ENCODE measurements around the gene RNF14. TPM values are rescaled to one million over a fixed set of nuclear protein-coding genes. Genes with fewer than 3 reads are reported as not detected.

Gene RNF14
- total RNA-seq, 1 donor from 2014 or later: 37.8 TPM

DNA sequence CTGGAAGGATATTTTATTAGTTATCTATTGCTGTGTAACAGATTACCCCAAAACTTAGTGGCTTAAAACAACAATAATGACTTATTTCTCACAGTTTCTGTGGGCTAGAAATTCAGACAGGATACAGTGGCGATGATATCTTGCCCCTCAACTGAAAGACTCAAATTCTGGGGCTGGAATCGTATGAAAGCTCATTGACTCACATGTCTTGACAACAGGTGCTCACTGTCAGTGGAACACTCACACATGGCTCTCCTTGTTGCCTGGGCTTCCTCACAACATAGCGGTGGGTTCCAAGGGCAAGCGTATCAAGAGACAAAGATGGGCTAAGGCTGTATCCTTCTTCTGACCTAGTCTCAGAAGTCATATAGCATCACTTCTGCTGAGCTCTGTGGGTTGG lies 47.7 kb downstream of the RNF14 start:
- Histone ChIP-seq H3K4me3 (no peak overlapping the region), H3K4me1 (peaks cover 22% of the 10 kb centered on the region), H3K36me3 (no peaks in the 10 kb centered on the region), H3K9me3 (no peaks in the 10 kb centered on the region), H3K27ac (no peak overlapping the region), H3K27me3 (no peaks in the 10 kb centered on the region)
- intact Hi-C loops (cut with DNase I): no loop called here
- TF ChIP-seq, protein P1, sequence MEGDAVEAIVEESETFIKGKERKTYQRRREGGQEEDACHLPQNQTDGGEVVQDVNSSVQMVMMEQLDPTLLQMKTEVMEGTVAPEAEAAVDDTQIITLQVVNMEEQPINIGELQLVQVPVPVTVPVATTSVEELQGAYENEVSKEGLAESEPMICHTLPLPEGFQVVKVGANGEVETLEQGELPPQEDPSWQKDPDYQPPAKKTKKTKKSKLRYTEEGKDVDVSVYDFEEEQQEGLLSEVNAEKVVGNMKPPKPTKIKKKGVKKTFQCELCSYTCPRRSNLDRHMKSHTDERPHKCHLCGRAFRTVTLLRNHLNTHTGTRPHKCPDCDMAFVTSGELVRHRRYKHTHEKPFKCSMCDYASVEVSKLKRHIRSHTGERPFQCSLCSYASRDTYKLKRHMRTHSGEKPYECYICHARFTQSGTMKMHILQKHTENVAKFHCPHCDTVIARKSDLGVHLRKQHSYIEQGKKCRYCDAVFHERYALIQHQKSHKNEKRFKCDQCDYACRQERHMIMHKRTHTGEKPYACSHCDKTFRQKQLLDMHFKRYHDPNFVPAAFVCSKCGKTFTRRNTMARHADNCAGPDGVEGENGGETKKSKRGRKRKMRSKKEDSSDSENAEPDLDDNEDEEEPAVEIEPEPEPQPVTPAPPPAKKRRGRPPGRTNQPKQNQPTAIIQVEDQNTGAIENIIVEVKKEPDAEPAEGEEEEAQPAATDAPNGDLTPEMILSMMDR (IDR thresholded peaks at IDR 0.05): no peak
- TF ChIP-seq POLR2A (IDR thresholded peaks at IDR 0.05) (no peak), POLR2AphosphoS5 (IDR thresholded peaks at IDR 0.05; ENCODE audit: insufficient read depth in 1 of 2, low read depth in 1 of 2) (no peak)
- no peak for DNase-seq (ENCODE audit: extremely low spot score in 2 of 2)

DNA sequence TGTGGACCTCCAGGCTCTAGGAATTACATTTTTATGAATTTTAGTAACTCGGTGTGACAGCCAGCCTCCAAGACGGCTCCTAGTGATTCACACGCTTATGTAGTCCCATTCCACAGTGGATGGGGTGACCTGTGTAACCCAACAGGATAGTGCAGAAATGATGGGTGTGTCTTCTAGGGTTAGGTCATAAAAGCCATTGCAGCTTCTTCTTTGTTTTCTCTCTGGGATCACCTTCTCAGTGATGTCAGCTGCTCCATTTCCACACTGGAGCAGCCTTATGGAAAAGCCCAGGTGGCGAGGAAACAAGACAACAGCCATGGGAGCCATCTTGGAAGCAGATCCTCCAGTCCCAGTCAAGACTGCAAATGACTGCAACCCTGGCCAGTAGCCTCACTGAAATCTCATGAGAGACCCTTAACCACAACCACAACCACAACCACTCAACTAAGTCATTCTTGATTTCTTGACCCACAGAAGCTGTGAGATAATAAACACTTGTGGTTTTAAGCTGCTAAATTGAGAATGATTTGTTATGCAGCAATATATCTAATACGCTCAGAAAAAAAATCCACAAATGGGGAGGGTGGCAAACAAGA lies 49.0 kb downstream of the RNF14 start:
- intact Hi-C loops (cut with DNase I): no loop called here
- Histone ChIP-seq H3K27ac (no peak overlapping the region), H3K4me3 (no peak overlapping the region), H3K36me3 (no peaks in the 10 kb centered on the region), H3K4me1 (peaks cover 14% of the 10 kb centered on the region), H3K27me3 (no peaks in the 10 kb centered on the region), H3K9me3 (no peaks in the 10 kb centered on the region)
- no peak for DNase-seq (ENCODE audit: extremely low spot score in 2 of 2)
- TF ChIP-seq POLR2A (IDR thresholded peaks at IDR 0.05): no peak
- TF ChIP-seq, protein P1 (IDR thresholded peaks at IDR 0.05): no peak
- no peak for TF ChIP-seq POLR2AphosphoS5 (IDR thresholded peaks at IDR 0.05; ENCODE audit: insufficient read depth in 1 of 2, low read depth in 1 of 2)

DNA sequence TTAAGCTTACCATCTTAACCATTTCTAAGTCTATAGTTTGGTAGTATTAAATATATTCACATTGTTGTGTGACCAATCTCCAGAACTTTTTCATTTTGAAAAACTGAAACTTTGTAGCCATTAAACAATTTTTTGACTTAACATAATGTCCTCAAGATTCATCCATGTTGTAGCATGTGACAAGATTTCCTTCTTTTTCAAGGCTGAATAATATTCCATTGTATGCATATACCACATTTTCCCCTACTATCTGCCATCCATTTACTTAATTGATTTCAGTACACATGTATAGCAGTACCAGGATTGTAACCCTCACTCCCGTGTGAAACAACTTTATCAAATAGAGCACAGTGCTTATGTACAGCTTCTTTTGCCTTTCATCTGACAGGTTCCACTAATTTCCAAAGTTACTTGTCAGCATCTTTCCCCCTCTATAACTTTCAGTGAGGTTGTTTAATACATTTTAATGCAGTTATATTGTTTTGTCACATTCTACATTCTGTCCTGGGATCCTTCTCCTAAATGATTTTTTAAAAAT lies 51.3 kb downstream of the RNF14 start:
- DNase-seq (ENCODE audit: extremely low spot score in 2 of 2): no peak
- intact Hi-C loops (cut with DNase I): no loop called here
- TF ChIP-seq POLR2A (IDR thresholded peaks at IDR 0.05): no peak
- Histone ChIP-seq H3K4me1 (peaks cover under 1% of the 10 kb centered on the region), H3K27ac (no peak overlapping the region), H3K4me3 (no peak overlapping the region), H3K27me3 (no peaks in the 10 kb centered on the region), H3K9me3 (no peaks in the 10 kb centered on the region), H3K36me3 (no peaks in the 10 kb centered on the region)

DNA sequence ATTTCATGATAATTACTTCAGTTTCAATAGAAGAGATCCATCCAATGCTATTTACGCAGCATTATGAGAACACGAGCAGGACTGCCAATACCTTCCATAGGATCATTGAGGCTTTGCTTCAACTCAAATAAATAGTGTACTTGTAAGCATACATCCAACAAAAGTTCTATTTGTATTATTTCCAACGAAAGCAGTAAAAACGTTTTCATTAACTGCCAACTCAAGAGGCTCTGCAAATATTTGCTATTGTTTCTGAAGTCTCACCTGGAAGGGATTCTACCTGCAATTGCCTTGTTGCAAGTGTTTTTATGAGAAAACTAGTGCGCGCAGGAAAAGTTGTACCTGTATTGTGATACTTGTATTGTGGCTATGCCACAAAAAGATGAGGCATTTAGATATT lies 54.9 kb downstream of the RNF14 start:
- intact Hi-C loops (cut with DNase I): no loop called here
- TF ChIP-seq, protein P1 (IDR thresholded peaks at IDR 0.05): no peak
- TF ChIP-seq POLR2AphosphoS5 (IDR thresholded peaks at IDR 0.05; ENCODE audit: insufficient read depth in 1 of 2, low read depth in 1 of 2): no peak
- TF ChIP-seq POLR2A (IDR thresholded peaks at IDR 0.05): no peak
- peaks cover 6% of the 10 kb centered on the region for H3K4me1 ChIP-seq

DNA sequence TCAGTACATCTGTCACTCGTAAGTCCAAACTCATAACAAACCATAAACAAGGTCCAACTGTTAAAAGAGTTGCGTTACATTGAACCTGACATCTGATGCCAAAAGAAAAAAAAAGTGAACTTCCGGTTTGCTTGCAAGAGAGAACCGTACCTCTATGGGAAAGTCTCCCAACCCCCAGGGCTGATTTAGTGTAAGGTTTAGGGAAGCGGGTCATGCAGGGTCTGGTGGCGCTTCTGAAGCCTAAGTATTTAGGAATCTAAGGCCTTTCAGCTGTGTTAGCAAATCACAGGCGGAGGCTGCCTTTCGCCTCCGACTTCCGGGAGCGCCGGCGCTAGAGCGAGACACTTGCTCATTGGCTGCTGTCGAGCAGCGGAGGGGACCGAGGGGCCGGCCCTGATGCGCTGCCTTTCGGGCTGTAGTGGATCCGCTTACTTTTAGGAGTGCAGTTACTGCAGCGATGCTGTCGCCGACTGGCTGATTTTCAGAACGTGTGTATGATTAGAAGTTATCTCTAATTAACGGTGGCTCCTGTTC lies 55.9 kb downstream of the RNF14 start:
- intact Hi-C loops (cut with DNase I): no loop called here
- Histone ChIP-seq H3K4me3 (peak overlapping the region; percentile 43 to 51), H3K27me3 (no peaks in the 10 kb centered on the region), H3K27ac (peak overlapping the region; percentile 68), H3K4me1 (peaks cover 6% of the 10 kb centered on the region), H3K36me3 (no peaks in the 10 kb centered on the region), H3K9me3 (no peaks in the 10 kb centered on the region)
- no peak for TF ChIP-seq POLR2A (IDR thresholded peaks at IDR 0.05)
- TF ChIP-seq POLR2AphosphoS5 (IDR thresholded peaks at IDR 0.05; ENCODE audit: insufficient read depth in 1 of 2, low read depth in 1 of 2): peak; percentile 68 to 74
- no peak for DNase-seq (ENCODE audit: extremely low spot score in 2 of 2)

More for the DNA sequence above, 54.9 kb downstream of the RNF14 start:
- no peaks in the 10 kb centered on the region for H3K27me3 ChIP-seq
- no peak for DNase-seq (ENCODE audit: extremely low spot score in 2 of 2)
- no peak overlapping the region for H3K4me3 ChIP-seq
- H3K9me3 ChIP-seq: no peaks in the 10 kb centered on the region
- no peak overlapping the region for H3K27ac ChIP-seq
- H3K36me3 ChIP-seq: no peaks in the 10 kb centered on the region

DNA sequence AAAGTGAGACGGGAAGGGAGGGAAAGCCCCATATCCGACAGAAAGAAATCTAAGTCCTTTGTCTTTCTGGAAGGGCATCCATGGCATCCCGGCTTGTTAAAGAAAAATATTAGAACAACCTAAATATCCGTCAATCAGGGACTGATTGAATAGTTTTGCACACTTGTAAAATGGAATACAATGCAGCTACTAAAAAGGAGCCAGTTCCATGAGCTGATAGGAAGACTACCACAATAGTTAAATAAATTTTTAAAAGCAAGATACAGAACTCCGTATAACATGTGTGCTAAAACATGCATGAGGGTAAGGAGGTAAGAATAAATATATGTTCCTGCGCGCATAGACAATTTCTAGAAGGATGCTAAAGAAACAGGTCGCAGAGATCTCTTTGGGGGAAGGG lies 56.7 kb downstream of the RNF14 start:
- intact Hi-C loops (cut with DNase I): no loop called here
- TF ChIP-seq POLR2A (IDR thresholded peaks at IDR 0.05) (no peak), POLR2AphosphoS5 (IDR thresholded peaks at IDR 0.05; ENCODE audit: insufficient read depth in 1 of 2, low read depth in 1 of 2) (no peak)
- TF ChIP-seq, protein P1 (IDR thresholded peaks at IDR 0.05): no peak
- H3K27ac ChIP-seq: peak overlapping the region; percentile 68

More for the DNA sequence above, 56.7 kb downstream of the RNF14 start:
- H3K36me3 ChIP-seq: no peaks in the 10 kb centered on the region
- peak overlapping the region; percentile 43 to 51 for H3K4me3 ChIP-seq
- DNase-seq (ENCODE audit: extremely low spot score in 2 of 2): no peak
- H3K27me3 ChIP-seq: no peaks in the 10 kb centered on the region
- H3K9me3 ChIP-seq: no peaks in the 10 kb centered on the region
- H3K4me1 ChIP-seq: peaks cover 6% of the 10 kb centered on the region
